HEK293 (cell line): ENCODE measurements around the gene NAA80.

ENCODE experiments used
- ATF2 ChIP-seq: fragments of 450-650 bp; formaldehyde crosslinking; IDR thresholded peaks from 2 replicates; pipeline ENCODE4 v1.5.1; 2016; ENCODE audit warnings: missing biosample characterization, missing genetic modification characterization, low read depth
- EGR2 ChIP-seq: fragments of 450-650 bp; formaldehyde crosslinking; IDR thresholded peaks from 2 replicates; pipeline ENCODE4 v1.5.1; 2016; ENCODE audit warnings: low read depth, missing biosample characterization, missing genetic modification characterization
- GLIS2 ChIP-seq: fragments of 450-650 bp; formaldehyde crosslinking; IDR thresholded peaks from 2 replicates; pipeline ENCODE4 v1.5.1; 2016; ENCODE audit warnings: missing biosample characterization, missing genetic modification characterization
- KLF10 ChIP-seq: fragments of 450-650 bp; IDR thresholded peaks from 2 replicates; pipeline ENCODE4 v1.5.1; 2018; ENCODE audit warnings: missing biosample characterization, mild to moderate bottlenecking, missing genetic modification characterization
- REPIN1 ChIP-seq: fragments of 450-650 bp; formaldehyde crosslinking; IDR thresholded peaks from 2 replicates; pipeline ENCODE4 v1.5.1; 2017; ENCODE audit warnings: missing biosample characterization, missing genetic modification characterization, low read depth
- SP3 ChIP-seq: fragments of 450-650 bp; formaldehyde crosslinking; IDR thresholded peaks from 2 replicates; pipeline ENCODE4 v1.5.1; 2016; ENCODE audit warnings: missing biosample characterization, missing genetic modification characterization
- SP7 ChIP-seq: fragments of 450-650 bp; formaldehyde crosslinking; IDR thresholded peaks from 2 replicates; pipeline ENCODE4 v1.5.1; 2016; ENCODE audit warnings: missing biosample characterization, missing genetic modification characterization
- ZBTB20 ChIP-seq: fragments of 450-650 bp; formaldehyde crosslinking; IDR thresholded peaks from 2 replicates; pipeline ENCODE4 v1.5.1; 2016; ENCODE audit warnings: missing biosample characterization, missing genetic modification characterization
- ZBTB48 ChIP-seq: fragments of 450-650 bp; formaldehyde crosslinking; IDR thresholded peaks from 2 replicates; pipeline ENCODE4 v1.5.1; 2016; ENCODE audit warnings: missing biosample characterization, missing genetic modification characterization
- ZEB2 ChIP-seq: fragments of 450-650 bp; formaldehyde crosslinking; IDR thresholded peaks from 2 replicates; pipeline ENCODE4 v1.5.1; 2016; ENCODE audit warnings: missing biosample characterization, missing genetic modification characterization
- ZFHX2 ChIP-seq: fragments of 450-650 bp; formaldehyde crosslinking; conservative IDR thresholded peaks from 2 replicates; pipeline ENCODE4 v1.5.1; 2016; ENCODE audit warnings: missing biosample characterization, missing genetic modification characterization
- ZNF10 ChIP-seq: fragments of 450-650 bp; formaldehyde crosslinking; IDR thresholded peaks from 2 replicates; pipeline ENCODE4 v1.5.1; 2017; ENCODE audit warnings: missing biosample characterization, missing genetic modification characterization
- ZNF132 ChIP-seq: fragments of 450-650 bp; formaldehyde crosslinking; IDR thresholded peaks from 2 replicates; pipeline ENCODE4 v1.5.1; 2017; ENCODE audit warnings: missing biosample characterization, missing genetic modification characterization, borderline replicate concordance
- ZNF146 ChIP-seq: fragments of 450-650 bp; formaldehyde crosslinking; IDR thresholded peaks from 2 replicates; pipeline ENCODE4 v1.5.1; 2016; ENCODE audit warnings: missing biosample characterization, missing genetic modification characterization
- ZNF214 ChIP-seq: fragments of 450-650 bp; formaldehyde crosslinking; IDR thresholded peaks from 2 replicates; pipeline ENCODE4 v1.5.1; 2017; ENCODE audit warnings: missing biosample characterization, mild to moderate bottlenecking, missing genetic modification characterization, borderline replicate concordance
- ZNF350 ChIP-seq: fragments of 450-650 bp; formaldehyde crosslinking; IDR thresholded peaks from 2 replicates; pipeline ENCODE4 v1.5.0; 2017; ENCODE audit warnings: missing biosample characterization, mild to moderate bottlenecking, missing genetic modification characterization
- ZNF354C ChIP-seq: fragments of 450-650 bp; formaldehyde crosslinking; IDR thresholded peaks from 2 replicates; pipeline ENCODE4 v1.5.1; 2016; ENCODE audit warnings: missing biosample characterization, missing genetic modification characterization, low read depth, borderline replicate concordance
- ZNF362 ChIP-seq: fragments of 450-650 bp; formaldehyde crosslinking; IDR thresholded peaks from 2 replicates; pipeline ENCODE4 v1.5.1; 2016; ENCODE audit warnings: missing biosample characterization, missing genetic modification characterization
- ZNF423 ChIP-seq: fragments of 450-650 bp; formaldehyde crosslinking; IDR thresholded peaks from 2 replicates; pipeline ENCODE4 v1.5.1; 2016; ENCODE audit warnings: missing biosample characterization, missing genetic modification characterization
- ZNF558 ChIP-seq: fragments of 450-650 bp; formaldehyde crosslinking; IDR thresholded peaks from 2 replicates; pipeline ENCODE4 v1.5.1; 2016; ENCODE audit warnings: missing biosample characterization, missing genetic modification characterization
- ZNF621 ChIP-seq: fragments of 450-650 bp; formaldehyde crosslinking; IDR thresholded peaks from 2 replicates; pipeline ENCODE4 v1.5.1; 2017; ENCODE audit warnings: missing biosample characterization, missing genetic modification characterization
- ZNF629 ChIP-seq: fragments of 450-650 bp; formaldehyde crosslinking; IDR thresholded peaks from 2 replicates; pipeline ENCODE4 v1.5.1; 2017; ENCODE audit warnings: missing biosample characterization, missing genetic modification characterization
- ZNF664 ChIP-seq: fragments of 450-650 bp; formaldehyde crosslinking; IDR thresholded peaks from 2 replicates; pipeline ENCODE4 v1.5.1; 2016; ENCODE audit warnings: missing biosample characterization, missing genetic modification characterization
- ZNF701 ChIP-seq: fragments of 450-650 bp; formaldehyde crosslinking; IDR thresholded peaks from 2 replicates; pipeline ENCODE4 v1.5.1; 2016; ENCODE audit warnings: missing biosample characterization, missing genetic modification characterization
- ZNF792 ChIP-seq: fragments of 450-650 bp; formaldehyde crosslinking; IDR thresholded peaks from 2 replicates; pipeline ENCODE4 v1.5.1; 2016; ENCODE audit warnings: missing biosample characterization, missing genetic modification characterization
- TF ChIP-seq, protein P1 (sequence below): fragments of 450-650 bp; formaldehyde crosslinking; IDR thresholded peaks from 2 replicates; pipeline ENCODE4 v1.5.1; 2016; ENCODE audit warnings: missing biosample characterization, missing genetic modification characterization
- TF ChIP-seq, protein P2 (sequence below): fragments of 450-650 bp; formaldehyde crosslinking; IDR thresholded peaks from 2 replicates; pipeline ENCODE4 v1.5.1; 2016; ENCODE audit warnings: missing biosample characterization, missing genetic modification characterization
- TF ChIP-seq, protein P3 (sequence below): fragments of 450-650 bp; formaldehyde crosslinking; IDR thresholded peaks from 2 replicates; pipeline ENCODE4 v1.5.1; 2016; ENCODE audit warnings: missing biosample characterization, missing genetic modification characterization
- TF ChIP-seq, protein P4 (sequence below): fragments of 450-650 bp; formaldehyde crosslinking; IDR thresholded peaks from 2 replicates; pipeline ENCODE4 v1.5.1; 2016; ENCODE audit warnings: missing biosample characterization, missing genetic modification characterization
- TF ChIP-seq, protein P5 (sequence below): fragments of 450-650 bp; formaldehyde crosslinking; IDR thresholded peaks from 2 replicates; pipeline ENCODE4 v1.5.1; 2017; ENCODE audit warnings: missing biosample characterization, missing genetic modification characterization

Gene NAA80

DNA sequence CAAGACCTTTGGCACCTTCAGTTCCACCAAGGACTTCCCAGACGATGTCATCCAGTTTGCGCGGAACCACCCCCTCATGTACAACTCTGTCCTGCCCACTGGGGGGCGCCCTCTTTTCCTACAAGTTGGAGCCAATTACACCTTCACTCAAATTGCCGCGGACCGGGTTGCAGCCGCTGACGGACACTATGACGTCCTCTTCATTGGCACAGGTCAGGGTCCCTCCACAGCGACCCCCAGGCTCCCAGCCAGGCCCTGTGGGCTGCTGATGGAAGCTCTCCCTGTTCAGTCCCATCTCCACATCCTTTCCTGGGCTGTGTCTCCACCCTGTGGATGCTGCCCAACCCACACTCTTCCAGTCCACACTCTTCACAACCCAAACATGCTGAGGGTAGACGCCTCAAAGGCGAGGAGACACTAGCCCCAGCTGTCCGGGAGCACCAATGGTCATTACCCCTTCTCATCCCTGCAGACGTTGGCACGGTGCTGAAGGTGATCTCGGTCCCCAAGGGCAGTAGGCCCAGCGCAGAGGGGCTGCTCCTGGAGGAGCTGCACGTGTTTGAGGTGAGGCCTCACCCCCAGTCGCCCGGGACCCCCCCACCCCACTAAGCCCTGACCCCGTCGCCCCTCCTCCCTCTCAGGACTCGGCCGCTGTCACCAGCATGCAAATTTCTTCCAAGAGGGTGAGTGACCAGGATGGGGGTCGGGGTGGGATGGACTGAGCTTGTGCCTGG, 24.7 kb downstream of the NAA80 start (continued):
- no peak for TF ChIP-seq ZNF350 (tag by site-specific recombination)
- no peak for TF ChIP-seq ZNF558 (tag by site-specific recombination)
- no peak for TF ChIP-seq ZBTB20
- TF ChIP-seq, protein P1, sequence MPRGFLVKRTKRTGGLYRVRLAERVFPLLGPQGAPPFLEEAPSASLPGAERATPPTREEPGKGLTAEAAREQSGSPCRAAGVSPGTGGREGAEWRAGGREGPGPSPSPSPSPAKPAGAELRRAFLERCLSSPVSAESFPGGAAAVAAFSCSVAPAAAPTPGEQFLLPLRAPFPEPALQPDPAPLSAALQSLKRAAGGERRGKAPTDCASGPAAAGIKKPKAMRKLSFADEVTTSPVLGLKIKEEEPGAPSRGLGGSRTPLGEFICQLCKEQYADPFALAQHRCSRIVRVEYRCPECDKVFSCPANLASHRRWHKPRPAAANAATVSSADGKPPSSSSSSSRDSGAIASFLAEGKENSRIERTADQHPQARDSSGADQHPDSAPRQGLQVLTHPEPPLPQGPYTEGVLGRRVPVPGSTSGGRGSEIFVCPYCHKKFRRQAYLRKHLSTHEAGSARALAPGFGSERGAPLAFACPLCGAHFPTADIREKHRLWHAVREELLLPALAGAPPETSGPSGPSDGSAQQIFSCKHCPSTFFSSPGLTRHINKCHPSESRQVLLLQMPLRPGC (tag by site-specific recombination), result no peak
- TF ChIP-seq, protein P2, sequence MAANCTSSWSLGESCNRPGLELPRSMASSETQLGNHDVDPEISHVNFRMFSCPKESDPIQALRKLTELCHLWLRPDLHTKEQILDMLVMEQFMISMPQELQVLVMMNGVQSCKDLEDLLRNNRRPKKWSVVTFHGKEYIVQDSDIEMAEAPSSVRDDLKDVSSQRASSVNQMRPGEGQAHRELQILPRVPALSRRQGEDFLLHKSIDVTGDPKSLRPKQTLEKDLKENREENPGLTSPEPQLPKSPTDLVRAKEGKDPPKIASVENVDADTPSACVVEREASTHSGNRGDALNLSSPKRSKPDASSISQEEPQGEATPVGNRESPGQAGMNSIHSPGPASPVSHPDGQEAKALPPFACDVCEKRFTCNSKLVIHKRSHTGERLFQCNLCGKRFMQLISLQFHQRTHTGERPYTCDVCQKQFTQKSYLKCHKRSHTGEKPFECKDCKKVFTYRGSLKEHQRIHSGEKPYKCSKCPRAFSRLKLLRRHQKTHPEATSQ, result no peak
- TF ChIP-seq ZNF146 (tag by site-specific recombination), result no peak
- TF ChIP-seq, protein P3, sequence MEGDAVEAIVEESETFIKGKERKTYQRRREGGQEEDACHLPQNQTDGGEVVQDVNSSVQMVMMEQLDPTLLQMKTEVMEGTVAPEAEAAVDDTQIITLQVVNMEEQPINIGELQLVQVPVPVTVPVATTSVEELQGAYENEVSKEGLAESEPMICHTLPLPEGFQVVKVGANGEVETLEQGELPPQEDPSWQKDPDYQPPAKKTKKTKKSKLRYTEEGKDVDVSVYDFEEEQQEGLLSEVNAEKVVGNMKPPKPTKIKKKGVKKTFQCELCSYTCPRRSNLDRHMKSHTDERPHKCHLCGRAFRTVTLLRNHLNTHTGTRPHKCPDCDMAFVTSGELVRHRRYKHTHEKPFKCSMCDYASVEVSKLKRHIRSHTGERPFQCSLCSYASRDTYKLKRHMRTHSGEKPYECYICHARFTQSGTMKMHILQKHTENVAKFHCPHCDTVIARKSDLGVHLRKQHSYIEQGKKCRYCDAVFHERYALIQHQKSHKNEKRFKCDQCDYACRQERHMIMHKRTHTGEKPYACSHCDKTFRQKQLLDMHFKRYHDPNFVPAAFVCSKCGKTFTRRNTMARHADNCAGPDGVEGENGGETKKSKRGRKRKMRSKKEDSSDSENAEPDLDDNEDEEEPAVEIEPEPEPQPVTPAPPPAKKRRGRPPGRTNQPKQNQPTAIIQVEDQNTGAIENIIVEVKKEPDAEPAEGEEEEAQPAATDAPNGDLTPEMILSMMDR (tag by site-specific recombination), result peak; percentile 92
- no peak for TF ChIP-seq GLIS2 (tag by site-specific recombination)
- TF ChIP-seq ZNF792 (tag by site-specific recombination), result no peak
- TF ChIP-seq ZNF701 (tag by site-specific recombination), result no peak
- no peak for TF ChIP-seq ZBTB48 (tag by site-specific recombination)
- TF ChIP-seq, protein P4, sequence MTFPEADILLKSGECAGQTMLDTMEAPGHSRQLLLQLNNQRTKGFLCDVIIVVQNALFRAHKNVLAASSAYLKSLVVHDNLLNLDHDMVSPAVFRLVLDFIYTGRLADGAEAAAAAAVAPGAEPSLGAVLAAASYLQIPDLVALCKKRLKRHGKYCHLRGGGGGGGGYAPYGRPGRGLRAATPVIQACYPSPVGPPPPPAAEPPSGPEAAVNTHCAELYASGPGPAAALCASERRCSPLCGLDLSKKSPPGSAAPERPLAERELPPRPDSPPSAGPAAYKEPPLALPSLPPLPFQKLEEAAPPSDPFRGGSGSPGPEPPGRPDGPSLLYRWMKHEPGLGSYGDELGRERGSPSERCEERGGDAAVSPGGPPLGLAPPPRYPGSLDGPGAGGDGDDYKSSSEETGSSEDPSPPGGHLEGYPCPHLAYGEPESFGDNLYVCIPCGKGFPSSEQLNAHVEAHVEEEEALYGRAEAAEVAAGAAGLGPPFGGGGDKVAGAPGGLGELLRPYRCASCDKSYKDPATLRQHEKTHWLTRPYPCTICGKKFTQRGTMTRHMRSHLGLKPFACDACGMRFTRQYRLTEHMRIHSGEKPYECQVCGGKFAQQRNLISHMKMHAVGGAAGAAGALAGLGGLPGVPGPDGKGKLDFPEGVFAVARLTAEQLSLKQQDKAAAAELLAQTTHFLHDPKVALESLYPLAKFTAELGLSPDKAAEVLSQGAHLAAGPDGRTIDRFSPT (tag by site-specific recombination), result no peak
- TF ChIP-seq, protein P5, sequence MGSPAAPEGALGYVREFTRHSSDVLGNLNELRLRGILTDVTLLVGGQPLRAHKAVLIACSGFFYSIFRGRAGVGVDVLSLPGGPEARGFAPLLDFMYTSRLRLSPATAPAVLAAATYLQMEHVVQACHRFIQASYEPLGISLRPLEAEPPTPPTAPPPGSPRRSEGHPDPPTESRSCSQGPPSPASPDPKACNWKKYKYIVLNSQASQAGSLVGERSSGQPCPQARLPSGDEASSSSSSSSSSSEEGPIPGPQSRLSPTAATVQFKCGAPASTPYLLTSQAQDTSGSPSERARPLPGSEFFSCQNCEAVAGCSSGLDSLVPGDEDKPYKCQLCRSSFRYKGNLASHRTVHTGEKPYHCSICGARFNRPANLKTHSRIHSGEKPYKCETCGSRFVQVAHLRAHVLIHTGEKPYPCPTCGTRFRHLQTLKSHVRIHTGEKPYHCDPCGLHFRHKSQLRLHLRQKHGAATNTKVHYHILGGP, result no peak
- 0 out of 2 replicates have a peak, but pooled peaks have one; percentile 39 for TF ChIP-seq ZEB2 (tag by site-specific recombination)
- TF ChIP-seq SP7 (tag by site-specific recombination), result peak; percentile 27; the same call in 1 of the 2 replicates
- peak; percentile 76 for TF ChIP-seq ZNF629 (tag by site-specific recombination)
- no peak for TF ChIP-seq REPIN1 (tag by site-specific recombination)
- no peak for TF ChIP-seq ZNF423 (tag by site-specific recombination)
- TF ChIP-seq ZNF354C (tag by site-specific recombination), result no peak
- TF ChIP-seq ZNF132, result no peak
- no peak for TF ChIP-seq ZNF664
- no peak for TF ChIP-seq KLF10 (tag by site-specific recombination)
- no peak for TF ChIP-seq ZNF214
- peak; percentile 51; the same call in 1 of the 2 replicates for TF ChIP-seq EGR2 (tag by site-specific recombination)
- no peak for TF ChIP-seq ZNF362
- no peak for TF ChIP-seq SP3
- TF ChIP-seq ATF2 (tag by site-specific recombination), result peak; percentile 72; the same call in 1 of the 2 replicates
- TF ChIP-seq ZNF10 (tag by site-specific recombination), result no peak
- no peak for TF ChIP-seq ZNF621
- TF ChIP-seq ZFHX2 (tag by site-specific recombination), result peak; percentile 58
